ENCODE data around the gene ECI2.

DNA sequence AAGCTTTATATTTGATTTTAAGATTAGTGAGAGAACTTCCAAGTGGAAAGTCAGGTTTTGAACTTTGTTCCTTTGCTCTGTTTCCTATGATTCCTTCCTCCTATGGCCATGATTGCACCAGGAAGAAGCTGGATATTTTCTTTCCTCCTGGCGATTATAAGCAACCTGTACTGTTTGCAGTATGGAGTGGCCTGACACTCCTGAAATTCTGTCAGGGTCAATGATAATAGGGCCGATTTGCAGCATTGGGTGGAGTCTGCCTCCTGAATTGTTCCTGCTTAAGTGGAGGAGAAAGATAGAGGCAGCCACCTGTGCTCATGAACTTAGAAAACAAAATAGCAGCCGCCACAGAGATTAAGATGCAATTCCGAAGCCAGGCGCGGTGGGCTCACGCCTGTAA is 46.7 kb downstream of the ECI2 start:
- no peak for TF ChIP-seq EZH2 (IDR thresholded peaks at IDR 0.05)
- no peak for TF ChIP-seq POLR2AphosphoS5 (IDR thresholded peaks at IDR 0.05; ENCODE audit: borderline replicate concordance, low read depth, low read length)
